ENCODE results near the gene ACKR2.

Gene ACKR2

GRCh38 chr3:42800251-42800650, 9.0 kb upstream of the ACKR2 start:
- no peak overlapping the region for H3K4me3 ChIP-seq (replicated peaks in 1 of 2; ENCODE audit: low read depth in 2 of 2, low read length in 2 of 2)
- no peak for TF ChIP-seq CTCF (IDR thresholded peaks at IDR 0.05; ENCODE audit: low read depth, low read length)
- no peak for DNase-seq (ENCODE audit: low read depth in 2 of 2)

GRCh38 chr3:42801048-42801620, 8.1 kb upstream of the ACKR2 start:
- no peak for DNase-seq (ENCODE audit: low read depth in 2 of 2)
- no peak overlapping the region for H3K4me3 ChIP-seq (replicated peaks in 1 of 2; ENCODE audit: low read depth in 2 of 2, low read length in 2 of 2)
- no peak for TF ChIP-seq CTCF (IDR thresholded peaks at IDR 0.05; ENCODE audit: low read depth, low read length)

GRCh38 chr3:42801784-42802183, 7.5 kb upstream of the ACKR2 start:
- H3K4me3 ChIP-seq (replicated peaks in 1 of 2; ENCODE audit: low read depth in 2 of 2, low read length in 2 of 2), result no peak overlapping the region
- TF ChIP-seq CTCF (IDR thresholded peaks at IDR 0.05; ENCODE audit: low read depth, low read length), result no peak
- DNase-seq (ENCODE audit: low read depth in 2 of 2), result no peak

GRCh38 chr3:42802876-42803413, 6.3 kb upstream of the ACKR2 start:
- no peak for DNase-seq (ENCODE audit: low read depth in 2 of 2)
- TF ChIP-seq CTCF (IDR thresholded peaks at IDR 0.05; ENCODE audit: low read depth, low read length), result no peak
- peak overlapping the region; percentile 84 to 85 for H3K4me3 ChIP-seq (replicated peaks in 1 of 2; ENCODE audit: low read depth in 2 of 2, low read length in 2 of 2)

GRCh38 chr3:42803414-42804105, 5.7 kb upstream of the ACKR2 start:
- TF ChIP-seq CTCF (IDR thresholded peaks at IDR 0.05; ENCODE audit: low read depth, low read length), result no peak
- peak; percentile 33 to 41 for DNase-seq (ENCODE audit: low read depth in 2 of 2)
- H3K4me3 ChIP-seq (replicated peaks in 1 of 2; ENCODE audit: low read depth in 2 of 2, low read length in 2 of 2), result peak overlapping the region; percentile 84 to 85

GRCh38 chr3:42804106-42804830, 5.0 kb upstream of the ACKR2 start, which contains the start of gene HIGD1A:
Gene HIGD1A, minus strand, starts transcription at chr3:42804490. Its CDS starts 10,237 bp downstream, at chr3:42794253.
- DNase-seq (ENCODE audit: low read depth in 2 of 2), result peak; percentile 93 to 96
- TF ChIP-seq CTCF (IDR thresholded peaks at IDR 0.05; ENCODE audit: low read depth, low read length), result no peak
- H3K4me3 ChIP-seq (replicated peaks in 1 of 2; ENCODE audit: low read depth in 2 of 2, low read length in 2 of 2), result peak within 1 kb of the TSS; percentile 84 to 85
